H9 (cell line): Measurements from ENCODE around the gene GLP2R. TPM values are rescaled to one million over a fixed set of nuclear protein-coding genes. Genes with fewer than 3 reads are reported as not detected.
A peak's percentile ranks its signal among the peaks of the same experiment; 100 is the strongest.

Source experiments
- DNase-seq: peaks from one replicate; pipeline ENCODE4 v3.0.0-alpha.2; 2017
- H2AFZ ChIP-seq: one replicate; pipeline ENCODE4 v1.6.1; 2013; ENCODE audit warnings: mild to moderate bottlenecking, low read length, control low read depth, moderate library complexity
- H2AK5ac ChIP-seq: 2 replicates; pipeline ENCODE4 v1.6.1; 2013; ENCODE audit warnings: low read length, control low read depth, mixed read lengths; ENCODE audit not compliant: insufficient read length
- H2BK120ac ChIP-seq: one replicate; pipeline ENCODE4 v1.6.1; 2013; ENCODE audit warnings: low read depth, mild to moderate bottlenecking, low read length, control low read depth, inconsistent platforms; ENCODE audit not compliant: poor library complexity, severe bottlenecking
- H2BK12ac ChIP-seq: 2 replicates; pipeline ENCODE4 v1.6.1; 2013; ENCODE audit warnings: low read length, control low read depth, mixed read lengths, low read depth; ENCODE audit not compliant: insufficient read length
- H2BK15ac ChIP-seq: 2 replicates; pipeline ENCODE4 v1.6.1; 2013; ENCODE audit warnings: low read depth, low read length, control low read depth
- H2BK20ac ChIP-seq: one replicate; pipeline ENCODE4 v1.6.1; 2013; ENCODE audit warnings: low read depth, mild to moderate bottlenecking, low read length, control low read depth, inconsistent platforms; ENCODE audit not compliant: poor library complexity, severe bottlenecking
- H2BK5ac ChIP-seq: 2 replicates; pipeline ENCODE4 v1.6.1; 2013; ENCODE audit warnings: low read length, control low read depth, mixed read lengths; ENCODE audit not compliant: insufficient read length
- H3K14ac ChIP-seq: 2 replicates; pipeline ENCODE4 v1.6.1; 2013; ENCODE audit warnings: low read length, control low read depth; ENCODE audit not compliant: insufficient read depth
- H3K18ac ChIP-seq: 2 replicates; pipeline ENCODE4 v1.6.1; 2013; ENCODE audit warnings: low read depth, mild to moderate bottlenecking, mixed read lengths, low read length, control low read depth; ENCODE audit not compliant: insufficient read length
- H3K23ac ChIP-seq: 2 replicates; pipeline ENCODE4 v1.6.1; 2013; ENCODE audit warnings: low read length, control low read depth, mixed read lengths, low read depth; ENCODE audit not compliant: insufficient read length
- H3K23me2 ChIP-seq: 2 replicates; pipeline ENCODE4 v1.6.1; 2013; ENCODE audit warnings: low read depth, mild to moderate bottlenecking, mixed read lengths, low read length, control low read depth; ENCODE audit not compliant: insufficient read length, poor library complexity, severe bottlenecking
- H3K27ac ChIP-seq: 2 replicates; pipeline ENCODE4 v1.5.1; 2013; ENCODE audit warnings: low read length, control low read depth, mixed read lengths, low read depth; ENCODE audit not compliant: insufficient read length
- H3K27me3 ChIP-seq: 2 replicates; pipeline ENCODE4 v1.6.1; 2013; ENCODE audit warnings: low read length, control low read depth, inconsistent platforms; ENCODE audit not compliant: insufficient read depth
- H3K4ac ChIP-seq: 2 replicates; pipeline ENCODE4 v1.6.1; 2013; ENCODE audit warnings: low read depth, mild to moderate bottlenecking, control low read depth, inconsistent platforms, low read length, moderate library complexity
- H3K4me1 ChIP-seq: 2 replicates; pipeline ENCODE4 v1.6.1; 2013; ENCODE audit warnings: low read length, control low read depth, inconsistent platforms; ENCODE audit not compliant: insufficient read depth
- H3K4me2 ChIP-seq: 2 replicates; pipeline ENCODE4 v1.6.1; 2013; ENCODE audit warnings: low read length, control low read depth, mixed read lengths; ENCODE audit not compliant: insufficient read length, insufficient read depth
- H3K56ac ChIP-seq: 2 replicates; pipeline ENCODE4 v1.6.1; 2013; ENCODE audit warnings: low read depth, mild to moderate bottlenecking, mixed read lengths, low read length, control low read depth; ENCODE audit not compliant: insufficient read length
- H3K79me1 ChIP-seq: 2 replicates; pipeline ENCODE4 v1.6.1; 2013; ENCODE audit warnings: low read depth, mild to moderate bottlenecking, moderate library complexity, low read length, control low read depth, inconsistent platforms; ENCODE audit not compliant: insufficient read depth, poor library complexity, severe bottlenecking
- H3K79me2 ChIP-seq: 2 replicates; pipeline ENCODE4 v1.6.1; 2013; ENCODE audit warnings: low read length, control low read depth, inconsistent platforms; ENCODE audit not compliant: insufficient read depth
- H3K9ac ChIP-seq: 2 replicates; pipeline ENCODE4 v1.6.1; 2013; ENCODE audit warnings: low read length, control low read depth, mixed read lengths; ENCODE audit not compliant: insufficient read length; ENCODE audit errors: extremely low read depth
- H3K9me3 ChIP-seq: one replicate; pipeline ENCODE4 v1.6.1; 2013; ENCODE audit warnings: low read depth, low read length, inconsistent platforms; ENCODE audit not compliant: control insufficient read depth
- H3T11ph ChIP-seq: one replicate; pipeline ENCODE4 v1.6.1; 2013; ENCODE audit warnings: mild to moderate bottlenecking, low read length, control low read depth, inconsistent platforms
- H4K20me1 ChIP-seq: one replicate; pipeline ENCODE4 v1.6.1; 2013; ENCODE audit not compliant: control insufficient read depth, insufficient read length, insufficient read depth
- H4K5ac ChIP-seq: 2 replicates; pipeline ENCODE4 v1.6.1; 2013; ENCODE audit warnings: low read depth, mild to moderate bottlenecking, mixed read lengths, low read length, control low read depth; ENCODE audit not compliant: insufficient read length
- H4K8ac ChIP-seq: replicated peaks from 2 replicates; pipeline ENCODE4 v1.6.1; 2013; ENCODE audit warnings: low read length, control low read depth, mixed read lengths, low read depth; ENCODE audit not compliant: insufficient read length
- H4K91ac ChIP-seq: 2 replicates; pipeline ENCODE4 v1.6.1; 2013; ENCODE audit warnings: low read depth, mild to moderate bottlenecking, moderate library complexity, mixed read lengths, low read length, control low read depth; ENCODE audit not compliant: insufficient read length
- H3K27ac Mint-ChIP-seq, 3 experiments: 2 replicates in 2 of 3; 3 replicates in 1 of 3; pipeline ENCODE4 v1.8.0; 2020 to 2021; ENCODE audit warnings: mixed read lengths in 3 of 3, mild to moderate bottlenecking in 1 of 3, moderate library complexity in 1 of 3
- H3K27me3 Mint-ChIP-seq: 2 replicates; pipeline ENCODE4 v1.8.0; 2021; ENCODE audit warnings: low read depth, mild to moderate bottlenecking, moderate library complexity, mixed read lengths
- H3K36me3 Mint-ChIP-seq, 3 experiments: 2 replicates in 2 of 3; 3 replicates in 1 of 3; pipeline ENCODE4 v1.8.0; 2020 to 2021; ENCODE audit warnings: low read depth in 3 of 3, mixed read lengths in 3 of 3; ENCODE audit not compliant: insufficient read depth in 1 of 3
- H3K4me1 Mint-ChIP-seq, 2 experiments: 2 replicates each; pipeline ENCODE4 v1.8.0; 2020; ENCODE audit warnings: mixed read lengths in 2 of 2
- H3K4me3 Mint-ChIP-seq, 2 experiments: 2 replicates in 1 of 2; 3 replicates in 1 of 2; pipeline ENCODE4 v1.8.0; 2020 to 2021; ENCODE audit warnings: mild to moderate bottlenecking in 2 of 2, mixed read lengths in 2 of 2, moderate library complexity in 1 of 2
- H3K9me3 Mint-ChIP-seq, 2 experiments: 2 replicates in 1 of 2; 3 replicates in 1 of 2; pipeline ENCODE4 v1.8.0; 2020; ENCODE audit warnings: mild to moderate bottlenecking in 2 of 2, mixed read lengths in 2 of 2, moderate library complexity in 1 of 2
- CTCF ChIP-seq: fragments of 200-600 bp; sonication (generic); conservative IDR thresholded peaks from 3 replicates; pipeline ENCODE4 v1.8.0; 2021; ENCODE audit warnings: antibody characterized with exemption, mild to moderate bottlenecking
- WGBS: extraction: QIAGEN DNeasy Blood & Tissue Kit; methylation state at CpG from one replicate; pipeline ENCODE4 v1.1.7; 2013; ENCODE audit warnings: missing lambda C conversion rate, low lambda C conversion rate, mixed read lengths; ENCODE audit not compliant: insufficient read length; ENCODE audit errors: extremely low coverage; 5-methylcytosine and 5-hydroxymethylcytosine counted together
- total RNA-seq: library from RNA; stranded (reverse); gene quantifications from 2 replicates; pipeline ENCODE4 v1.2.1, GENCODE V29; 2021

The GLP2R gene
- total RNA-seq, 1 experiment from 2014 or later: not detected

GRCh38 chr17:9824094-9824493 lies 1.6 kb upstream of the GLP2R start:
- Histone ChIP-seq H3K79me2 (no peaks in the 10 kb centered on the region), H2BK5ac (no peak overlapping the region), H4K91ac (no peak overlapping the region), H2BK15ac (no peak overlapping the region), H3K27ac (no peak overlapping the region), H2BK20ac (no peak overlapping the region), H2AK5ac (no peak overlapping the region), H3K9me3 (no peaks in the 10 kb centered on the region), H3K4me1 (no peaks in the 10 kb centered on the region), H4K20me1 (no peaks in the 10 kb centered on the region), H3K9ac (no peak overlapping the region), H3K56ac (no peak overlapping the region), H2BK120ac (no peak overlapping the region), H2AFZ (no peak overlapping the region), H3K23me2 (no peaks in the 10 kb centered on the region), H3K4me2 (no peak overlapping the region), H2BK12ac (no peak overlapping the region), H4K8ac (no peak overlapping the region), H3K79me1 (no peaks in the 10 kb centered on the region), H3K4ac (no peak overlapping the region), H3K27me3 (no peaks in the 10 kb centered on the region), H3K23ac (no peak overlapping the region), H4K5ac (no peak overlapping the region), H3K14ac (no peak overlapping the region), H3K18ac (no peak overlapping the region), H3T11ph (no peak overlapping the region)
- Mint-ChIP-seq H3K36me3 (no peaks in the 10 kb centered on the region), H3K27me3 (no peaks in the 10 kb centered on the region; the same call in 1 of the 2 replicates), H3K27ac (no peak overlapping the region), H3K4me1 (no peaks in the 10 kb centered on the region), H3K9me3 (no peaks in the 10 kb centered on the region; a peak in 1 of 5 replicates), H3K4me3 (no peak overlapping the region; a peak in 1 of 5 replicates)
- DNase-seq: no peak
- TF ChIP-seq CTCF: peak; percentile 59
- no CpG with 5 or more reads among the region's 4 CpGs for WGBS
